HTR-8/SVneo (cell line): ENCODE results near the gene DPP10.
"Not testable (repeated sequence)": the region's sequence is repeated elsewhere in the genome, so short reads cannot be mapped to it uniquely, and the experiment has no call there.

Experiments used
- DNase-seq: peaks from one replicate; pipeline ENCODE4 v3.0.0; 2011; ENCODE audit warnings: low spot score, mixed read lengths; ENCODE audit not compliant: insufficient read length
- FAIRE-seq: peaks from 2 replicates; lab custom pipeline; 2011; peaks lifted over from hg19 to GRCh38; lab: Jason Lieb, UNC

Gene DPP10

GRCh38 chr2:115077626-115078025 is 635.2 kb downstream of the DPP10 start:
- no peak for DNase-seq
- no peak for FAIRE-seq

GRCh38 chr2:115083225-115083624 is 640.8 kb downstream of the DPP10 start:
- no peak for DNase-seq
- FAIRE-seq, result no peak

GRCh38 chr2:115083711-115084110 is 641.3 kb downstream of the DPP10 start:
- DNase-seq, result no peak
- no peak for FAIRE-seq

- FAIRE-seq (no peak), DNase-seq (no peak)
Measured at GRCh38 chr2:115084446-115084845, 642.0 kb downstream of the DPP10 start.

GRCh38 chr2:115086051-115086620 is 643.7 kb downstream of the DPP10 start:
- DNase-seq, FAIRE-seq: not testable (repeated sequence)

- FAIRE-seq (no peak), DNase-seq (no peak)
Measured at GRCh38 chr2:115094441-115094840, 652.0 kb downstream of the DPP10 start.

- DNase-seq, result no peak
- no peak for FAIRE-seq
Measured at GRCh38 chr2:115105966-115106365, 663.5 kb downstream of the DPP10 start.

- no peak for DNase-seq
- FAIRE-seq, result no peak
Measured at GRCh38 chr2:115115135-115115534, 672.7 kb downstream of the DPP10 start.

- no peak for FAIRE-seq
- DNase-seq, result no peak
Measured at GRCh38 chr2:115118306-115118705, 675.9 kb downstream of the DPP10 start.

GRCh38 chr2:115119086-115119485 is 676.6 kb downstream of the DPP10 start:
- no peak for DNase-seq
- no peak for FAIRE-seq

- FAIRE-seq (no peak), DNase-seq (no peak)
Measured at GRCh38 chr2:115122701-115123100, 680.3 kb downstream of the DPP10 start.

- DNase-seq (no peak), FAIRE-seq (no peak)
Measured at GRCh38 chr2:115124817-115125216, 682.4 kb downstream of the DPP10 start.

- DNase-seq, result no peak
- FAIRE-seq, result no peak
Measured at GRCh38 chr2:115129536-115129935, 687.1 kb downstream of the DPP10 start.

- DNase-seq (no peak), FAIRE-seq (no peak)
Measured at GRCh38 chr2:115160531-115161080, 718.2 kb downstream of the DPP10 start.

- DNase-seq (no peak), FAIRE-seq (no peak)
Measured at GRCh38 chr2:115161081-115161770, 718.8 kb downstream of the DPP10 start.

- no peak for DNase-seq
Measured at GRCh38 chr2:115161771-115162493, 719.5 kb downstream of the DPP10 start.

GRCh38 chr2:115162494-115163293 is 720.3 kb downstream of the DPP10 start:
- DNase-seq (no peak), FAIRE-seq (no peak)

More at GRCh38 chr2:115161771-115162493, 719.5 kb downstream of the DPP10 start:
- FAIRE-seq, result no peak

- DNase-seq (no peak), FAIRE-seq (no peak)
Measured at GRCh38 chr2:115163572-115163971, 721.1 kb downstream of the DPP10 start.

GRCh38 chr2:115165529-115166109 is 723.2 kb downstream of the DPP10 start:
- no peak for DNase-seq
- no peak for FAIRE-seq

GRCh38 chr2:115168457-115168856 is 726.0 kb downstream of the DPP10 start:
- DNase-seq (no peak), FAIRE-seq (no peak)
